GM10847 (cell line): ENCODE data around the gene YEATS2.

Experiments used
- POLR2A ChIP-seq: IDR thresholded peaks from 2 replicates; pipeline ENCODE4 v1.6.1; 2011; ENCODE audit not compliant: insufficient read length; ENCODE audit errors: extremely low read depth

Gene YEATS2

GRCh38 chr3:183699238-183699947 is 1.8 kb downstream of the YEATS2 start:
- TF ChIP-seq POLR2A: no peak

GRCh38 chr3:183701744-183702143 is 4.1 kb downstream of the YEATS2 start:
- TF ChIP-seq POLR2A: no peak

- no peak for TF ChIP-seq POLR2A
These were observed 12.6 kb downstream of the YEATS2 start for GRCh38 chr3:183710231-183710630.

- TF ChIP-seq POLR2A: no peak
These were observed 13.9 kb downstream of the YEATS2 start for GRCh38 chr3:183711516-183711915.

GRCh38 chr3:183714622-183715021 is 17.0 kb downstream of the YEATS2 start:
- no peak for TF ChIP-seq POLR2A

- TF ChIP-seq POLR2A: no peak
These were observed 20.4 kb downstream of the YEATS2 start for GRCh38 chr3:183718012-183718411.

- TF ChIP-seq POLR2A: no peak
These were observed 27.8 kb downstream of the YEATS2 start for GRCh38 chr3:183725387-183725786.

GRCh38 chr3:183728204-183728603 is 30.6 kb downstream of the YEATS2 start:
- no peak for TF ChIP-seq POLR2A

- no peak for TF ChIP-seq POLR2A
These were observed 32.8 kb downstream of the YEATS2 start for GRCh38 chr3:183730361-183730760.

GRCh38 chr3:183731611-183732010 is 34.0 kb downstream of the YEATS2 start:
- no peak for TF ChIP-seq POLR2A

- no peak for TF ChIP-seq POLR2A
These were observed 36.0 kb downstream of the YEATS2 start for GRCh38 chr3:183733553-183733952.

GRCh38 chr3:183734750-183735494 is 37.3 kb downstream of the YEATS2 start:
- no peak for TF ChIP-seq POLR2A

GRCh38 chr3:183737116-183737515 is 39.5 kb downstream of the YEATS2 start:
- TF ChIP-seq POLR2A: no peak

GRCh38 chr3:183743231-183743630 is 45.6 kb downstream of the YEATS2 start:
- no peak for TF ChIP-seq POLR2A

- TF ChIP-seq POLR2A: no peak
These were observed 47.9 kb downstream of the YEATS2 start for GRCh38 chr3:183745300-183746098.

- TF ChIP-seq POLR2A: no peak
These were observed 56.5 kb downstream of the YEATS2 start for GRCh38 chr3:183754052-183754451.
